Urothelium cell line (cell line): ENCODE data around the gene POLD2.

Source experiments
- DNase-seq: peaks from one replicate; pipeline ENCODE4 v3.0.0; 2011; ENCODE audit warnings: low spot score, mixed read lengths
- FAIRE-seq: peaks from 2 replicates; lab custom pipeline; 2011; peaks lifted over from hg19 to GRCh38; lab: Jason Lieb, UNC

POLD2 gene

GRCh38 chr7:44114586-44115310 lies 8.6 kb downstream of the POLD2 start:
- DNase-seq (no peak), FAIRE-seq (no peak)

DNA sequence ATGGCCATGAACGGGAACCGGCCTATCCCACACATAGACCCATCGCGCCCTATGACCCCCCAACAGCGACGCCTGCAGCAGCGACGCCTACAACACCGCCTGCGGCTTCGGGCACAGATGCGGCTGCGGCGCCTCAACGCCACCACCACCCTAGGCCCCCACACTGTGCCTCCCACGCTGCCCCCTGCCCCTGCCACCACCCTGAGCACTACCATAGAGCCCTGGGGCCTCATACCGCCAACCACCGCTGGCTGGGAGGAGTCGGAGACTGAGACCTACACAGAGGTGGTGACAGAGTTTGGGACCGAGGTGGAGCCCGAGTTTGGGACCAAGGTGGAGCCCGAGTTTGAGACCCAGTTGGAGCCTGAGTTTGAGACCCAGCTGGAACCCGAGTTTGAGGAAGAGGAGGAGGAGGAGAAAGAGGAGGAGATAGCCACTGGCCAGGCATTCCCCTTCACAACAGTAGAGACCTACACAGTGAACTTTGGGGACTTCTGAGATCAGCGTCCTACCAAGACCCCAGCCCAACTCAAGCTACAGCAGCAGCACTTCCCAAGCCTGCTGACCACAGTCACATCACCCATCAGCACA lies 9.5 kb downstream of the POLD2 start:
- FAIRE-seq (peak; percentile 44), DNase-seq (no peak)

DNA sequence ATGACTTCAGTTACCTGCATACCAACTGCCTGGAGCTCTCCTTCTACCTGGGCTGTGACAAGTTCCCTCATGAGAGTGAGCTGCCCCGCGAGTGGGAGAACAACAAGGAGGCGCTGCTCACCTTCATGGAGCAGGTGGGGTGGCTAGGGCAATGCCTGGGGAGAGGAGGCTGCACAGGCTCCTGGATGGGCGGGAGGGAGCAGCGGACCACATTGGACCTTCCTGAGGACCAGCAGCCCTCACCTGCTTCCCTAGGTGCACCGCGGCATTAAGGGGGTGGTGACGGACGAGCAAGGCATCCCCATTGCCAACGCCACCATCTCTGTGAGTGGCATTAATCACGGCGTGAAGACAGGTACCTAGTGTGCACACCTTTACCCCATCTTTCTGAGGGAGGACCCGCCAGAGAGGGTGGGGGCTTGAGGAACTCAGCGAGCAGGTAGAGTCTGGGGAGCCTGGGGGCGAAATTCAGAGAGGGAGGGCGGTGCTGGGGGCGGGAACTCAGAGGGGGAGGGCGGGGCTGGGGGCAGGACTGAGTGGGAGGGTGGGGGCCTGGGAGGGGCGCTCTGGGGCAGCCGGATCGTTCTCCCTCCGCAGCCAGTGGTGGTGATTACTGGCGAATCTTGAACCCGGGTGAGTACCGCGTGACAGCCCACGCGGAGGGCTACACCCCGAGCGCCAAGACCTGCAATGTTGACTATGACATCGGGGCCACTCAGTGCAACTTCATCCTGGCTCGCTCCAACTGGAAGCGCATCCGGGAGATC lies 10.2 kb downstream of the POLD2 start:
- DNase-seq (no peak), FAIRE-seq (peak; percentile 91)

- FAIRE-seq (peak; percentile 44), DNase-seq (no peak)
Observed at GRCh38 chr7:44112231-44112996, 10.9 kb downstream of the POLD2 start.

DNA sequence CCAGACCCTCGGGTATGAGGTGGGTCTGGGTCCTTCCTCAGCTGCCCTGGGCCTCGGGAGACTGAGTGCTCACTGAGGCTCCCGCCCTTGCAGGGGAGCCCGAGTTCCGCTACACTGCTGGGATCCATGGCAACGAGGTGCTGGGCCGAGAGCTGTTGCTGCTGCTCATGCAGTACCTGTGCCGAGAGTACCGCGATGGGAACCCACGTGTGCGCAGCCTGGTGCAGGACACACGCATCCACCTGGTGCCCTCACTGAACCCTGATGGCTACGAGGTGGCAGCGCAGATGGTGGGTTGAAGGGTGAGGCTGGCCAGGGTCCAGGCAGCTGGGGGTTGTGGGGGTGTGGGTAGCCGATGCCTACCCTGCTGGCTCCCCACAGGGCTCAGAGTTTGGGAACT lies 11.6 kb downstream of the POLD2 start:
- FAIRE-seq: peak; percentile 74
- DNase-seq: no peak

DNA sequence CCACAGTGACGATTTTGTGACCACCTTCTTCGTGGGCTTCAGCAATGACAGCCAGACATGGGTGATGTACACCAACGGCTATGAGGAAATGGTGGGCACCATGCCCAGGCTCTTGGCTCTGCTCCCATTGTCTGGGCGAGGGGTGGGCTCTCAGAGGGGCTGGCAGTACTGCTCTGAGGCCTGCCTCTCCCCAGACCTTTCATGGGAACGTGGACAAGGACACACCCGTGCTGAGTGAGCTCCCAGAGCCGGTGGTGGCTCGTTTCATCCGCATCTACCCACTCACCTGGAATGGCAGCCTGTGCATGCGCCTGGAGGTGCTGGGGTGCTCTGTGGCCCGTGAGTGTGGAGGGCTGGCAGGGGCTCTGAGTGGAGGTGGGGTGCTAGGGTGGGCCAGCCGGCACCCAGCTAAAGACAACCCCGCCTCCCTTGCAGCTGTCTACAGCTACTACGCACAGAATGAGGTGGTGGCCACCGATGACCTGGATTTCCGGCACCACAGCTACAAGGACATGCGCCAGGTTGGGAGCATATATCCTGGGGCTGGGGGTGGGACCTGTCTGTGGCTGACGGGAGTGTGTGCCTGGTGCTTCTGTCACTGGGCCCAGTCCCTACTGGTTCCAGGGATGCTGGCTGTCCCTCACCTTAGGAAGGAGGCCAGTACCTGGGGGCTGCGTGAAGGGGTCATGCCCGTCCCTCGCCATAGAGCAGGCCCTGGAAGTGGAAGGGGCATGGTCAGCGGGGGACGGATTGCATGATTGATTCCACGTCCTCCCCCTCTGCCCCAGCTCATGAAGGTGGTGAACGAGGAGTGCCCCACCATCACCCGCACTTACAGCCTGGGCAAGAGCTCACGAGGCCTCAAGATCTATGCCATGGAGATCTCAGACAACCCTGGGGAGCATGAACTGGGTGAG lies 12.4 kb downstream of the POLD2 start:
- DNase-seq (no peak), FAIRE-seq (peak; percentile 9)

DNA sequence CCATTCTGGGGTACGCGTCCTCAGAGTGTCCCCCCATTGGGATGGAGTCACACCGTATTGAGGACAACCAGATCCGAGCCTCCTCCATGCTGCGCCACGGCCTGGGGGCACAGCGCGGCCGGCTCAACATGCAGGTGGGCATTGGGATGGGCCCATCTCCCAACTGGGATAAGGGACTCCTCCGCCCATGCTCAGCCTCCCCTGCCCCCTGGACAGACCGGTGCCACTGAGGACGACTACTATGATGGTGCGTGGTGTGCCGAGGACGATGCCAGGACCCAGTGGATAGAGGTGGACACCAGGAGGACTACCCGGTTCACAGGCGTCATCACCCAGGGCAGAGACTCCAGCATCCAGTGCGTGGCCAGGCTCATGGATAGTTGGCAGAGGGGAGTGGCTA lies 13.4 kb downstream of the POLD2 start:
- FAIRE-seq (peak; percentile 79), DNase-seq (no peak)

DNA sequence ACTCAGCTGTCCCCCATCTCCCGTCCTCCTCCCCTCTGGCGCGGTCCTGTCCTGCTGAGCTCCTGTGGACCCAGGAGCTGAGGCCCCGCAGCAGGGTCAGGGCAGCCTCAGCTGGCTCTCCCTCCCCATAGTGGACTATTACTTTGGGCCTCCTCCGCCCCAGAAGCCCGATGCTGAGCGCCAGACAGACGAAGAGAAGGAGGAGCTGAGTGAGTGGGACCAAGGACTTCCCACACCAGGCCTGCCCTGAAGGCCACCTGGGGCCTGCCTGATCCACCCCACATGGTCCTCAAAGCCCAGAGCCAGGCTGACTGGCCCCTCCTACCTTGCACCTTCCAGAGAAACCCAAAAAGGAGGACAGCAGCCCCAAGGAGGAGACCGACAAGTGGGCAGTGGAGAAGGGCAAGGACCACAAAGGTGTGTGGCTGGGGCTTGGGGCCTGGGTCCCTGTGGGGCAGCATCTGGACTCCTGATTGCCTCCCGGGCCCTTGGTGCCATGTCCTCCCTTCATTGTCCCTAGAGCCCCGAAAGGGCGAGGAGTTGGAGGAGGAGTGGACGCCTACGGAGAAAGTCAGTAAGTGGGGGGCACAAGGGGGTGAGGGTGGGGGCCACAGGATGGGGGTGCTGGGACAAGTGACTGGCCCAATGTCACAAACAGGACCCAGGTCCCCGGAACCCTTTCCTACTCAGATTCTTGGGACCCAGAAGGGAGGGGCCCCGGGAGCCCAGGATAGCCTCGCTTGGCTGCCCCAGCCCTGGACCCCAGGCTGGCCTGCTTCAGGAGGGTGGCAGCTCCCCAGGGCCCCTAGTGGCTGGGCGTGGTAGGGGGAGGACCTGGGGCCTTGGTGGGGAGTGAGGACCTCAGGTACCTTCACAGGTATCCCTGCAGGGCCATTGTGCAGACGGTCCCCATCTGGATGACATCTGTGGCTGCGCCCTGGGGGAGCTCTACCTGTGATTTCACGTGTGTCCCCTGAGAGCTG lies 14.3 kb downstream of the POLD2 start:
- FAIRE-seq: no peak
- no peak for DNase-seq

DNA sequence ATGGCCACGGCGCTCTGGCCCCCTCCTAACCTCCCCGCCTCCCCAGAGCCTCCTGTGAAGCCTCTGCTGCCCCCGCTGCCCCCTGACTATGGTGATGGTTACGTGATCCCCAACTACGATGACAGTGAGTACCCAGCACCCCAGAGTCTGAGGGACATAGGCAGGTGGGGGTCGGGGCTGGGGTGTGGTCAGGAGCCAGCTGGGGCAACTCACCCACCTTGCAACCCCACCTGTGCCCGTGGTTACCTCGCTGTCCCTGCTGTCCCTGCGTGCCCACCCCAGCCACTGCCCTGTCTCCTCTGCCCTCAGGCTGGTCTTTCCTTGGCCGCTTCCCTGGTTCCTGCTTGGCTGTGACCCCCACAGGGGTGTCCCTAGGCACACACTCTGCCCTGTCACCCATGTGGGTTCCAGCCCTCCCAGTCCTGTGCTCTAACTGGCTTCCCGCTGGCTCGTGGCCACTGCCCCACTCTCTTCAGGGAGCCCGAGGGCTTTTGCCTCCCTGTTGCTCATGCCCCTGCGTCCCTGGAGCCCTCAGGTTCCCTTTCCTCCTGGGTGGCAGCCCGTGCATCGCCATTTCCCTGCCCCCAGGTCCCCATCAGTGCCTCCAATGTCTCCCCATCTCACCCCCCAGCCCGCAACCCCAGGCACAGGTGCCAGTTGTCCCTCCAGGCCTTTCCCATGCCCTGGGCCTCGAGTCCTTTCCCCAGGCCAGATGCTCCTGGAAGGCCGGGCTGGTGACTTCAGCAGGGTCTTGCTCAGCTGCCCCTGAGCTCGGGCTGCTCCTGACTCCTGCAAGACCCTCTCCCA lies 15.2 kb downstream of the POLD2 start:
- no peak for DNase-seq
- peak; percentile 9 for FAIRE-seq

- no peak for FAIRE-seq
- DNase-seq: no peak
Observed at GRCh38 chr7:44107116-44107960, 16.0 kb downstream of the POLD2 start.

DNA sequence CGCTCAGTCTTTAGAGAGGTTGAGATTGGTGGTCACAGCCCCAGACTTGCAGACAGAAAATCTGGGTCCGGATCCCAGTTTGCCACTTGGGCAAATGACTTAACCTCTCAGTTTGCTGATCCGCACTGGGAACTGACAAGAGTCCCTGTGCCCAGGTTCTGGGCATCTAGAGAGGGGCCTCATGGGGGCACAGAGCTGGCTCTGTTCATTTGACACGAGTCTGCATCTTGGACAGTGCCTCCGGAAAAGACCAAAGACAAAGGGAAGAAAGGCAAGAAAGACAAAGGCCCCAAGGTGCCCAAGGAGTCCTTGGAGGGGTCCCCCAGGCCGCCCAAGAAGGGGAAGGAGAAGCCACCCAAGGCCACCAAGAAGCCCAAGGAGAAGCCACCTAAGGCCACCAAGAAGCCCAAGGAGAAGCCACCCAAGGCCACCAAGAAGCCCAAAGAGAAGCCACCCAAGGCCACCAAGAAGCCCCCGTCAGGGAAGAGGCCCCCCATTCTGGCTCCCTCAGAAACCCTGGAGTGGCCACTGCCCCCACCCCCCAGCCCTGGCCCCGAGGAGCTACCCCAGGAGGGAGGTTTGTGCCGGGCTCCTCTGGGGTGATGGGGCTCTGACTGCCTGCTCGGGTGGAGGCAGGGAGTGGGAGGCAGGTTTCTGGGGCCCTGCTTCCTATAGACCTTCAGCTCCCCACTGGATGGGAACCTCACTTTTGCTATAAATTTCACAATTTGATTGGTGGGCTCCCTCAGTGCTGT lies 16.9 kb downstream of the POLD2 start:
- DNase-seq (no peak), FAIRE-seq (no peak)

DNA sequence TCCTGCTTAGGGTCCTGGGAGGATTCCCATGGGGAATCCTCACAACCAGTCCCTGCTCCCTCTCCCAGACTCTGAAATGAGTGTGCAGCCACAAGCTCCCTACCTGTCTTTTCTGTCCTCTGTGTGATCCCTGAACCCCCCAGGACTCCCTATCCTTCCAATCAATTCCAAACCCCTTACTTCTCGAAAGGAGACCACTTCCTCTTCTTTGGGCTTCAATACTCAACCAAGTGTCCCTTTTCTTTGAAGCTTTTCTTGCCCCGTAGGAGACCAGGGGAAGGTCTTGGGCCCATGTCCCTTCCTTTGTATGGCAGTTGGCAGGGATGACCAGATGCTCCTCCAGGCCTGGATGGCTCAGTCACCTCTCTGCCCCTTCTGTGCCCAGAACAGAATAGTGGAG lies 17.5 kb downstream of the POLD2 start:
- DNase-seq (no peak), FAIRE-seq (no peak)

- peak; percentile 54 for DNase-seq
- FAIRE-seq: peak; percentile 90
Observed at GRCh38 chr7:44104860-44105771, 18.2 kb downstream of the POLD2 start.

DNA sequence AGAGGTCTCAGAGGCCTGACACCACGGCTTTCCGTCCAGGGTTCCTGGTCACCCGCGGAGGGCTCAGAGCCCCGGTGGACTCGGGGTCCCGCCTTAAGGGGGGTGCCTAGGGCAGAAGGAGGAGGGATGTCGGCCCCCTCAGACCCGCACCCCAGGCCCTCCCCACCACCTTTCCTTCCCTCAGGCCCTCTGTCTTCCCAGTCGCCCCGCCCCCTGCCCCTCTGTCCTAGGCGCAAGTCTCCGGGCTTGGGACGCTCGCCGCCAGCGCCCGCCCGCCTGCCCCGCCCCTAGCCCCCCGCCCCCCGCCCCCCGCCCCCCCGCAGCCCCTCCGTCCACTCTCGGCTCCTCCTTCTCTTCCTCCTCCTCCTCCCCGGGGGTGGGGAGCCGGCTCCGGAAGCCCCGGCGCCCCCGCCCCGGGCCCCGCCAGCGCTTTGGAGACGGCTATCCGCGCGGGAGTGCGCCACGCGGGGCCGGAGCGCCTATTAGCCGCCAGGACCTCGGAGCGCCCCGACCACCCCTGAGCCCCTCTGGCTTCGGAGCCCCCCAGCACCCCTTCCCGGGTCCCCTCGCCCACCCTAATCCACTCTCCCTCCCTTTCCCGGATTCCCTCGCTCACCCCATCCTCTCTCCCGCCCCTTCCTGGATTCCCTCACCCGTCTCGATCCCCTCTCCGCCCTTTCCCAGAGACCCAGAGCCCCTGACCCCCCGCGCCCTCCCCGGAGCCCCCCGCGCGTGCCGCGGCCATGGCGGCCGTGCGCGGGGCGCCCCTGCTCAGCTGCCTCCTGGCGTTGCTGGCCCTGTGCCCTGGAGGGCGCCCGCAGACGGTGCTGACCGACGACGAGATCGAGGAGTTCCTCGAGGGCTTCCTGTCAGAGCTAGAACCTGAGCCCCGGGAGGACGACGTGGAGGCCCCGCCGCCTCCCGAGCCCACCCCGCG lies 19.2 kb downstream of the POLD2 start, which contains the start of gene AEBP1:
Gene AEBP1, plus strand, starts transcription at position 423 of the 937 bp plus-strand sequence. Its CDS starts 321 bp downstream, at position 744.
- FAIRE-seq (no peak), DNase-seq (peak; percentile 72)
